Neuronal stem cell (in vitro differentiated cells): Measurements from ENCODE around the gene MTAP.

Experiments used
- DNase-seq: peaks from one replicate; pipeline ENCODE4 v3.0.0-alpha.2; 2013; ENCODE audit warnings: low spot score
- H2AFZ ChIP-seq: one replicate; pipeline ENCODE4 v1.6.1; 2013; ENCODE audit warnings: mild to moderate bottlenecking, low read length, inconsistent platforms
- H2AK5ac ChIP-seq: 2 replicates; pipeline ENCODE4 v1.6.1; 2013; ENCODE audit warnings: low read depth, mild to moderate bottlenecking, inconsistent platforms, low read length, moderate library complexity, mixed read lengths
- H2BK120ac ChIP-seq: 2 replicates; pipeline ENCODE4 v1.6.1; 2013; ENCODE audit warnings: low read depth, mild to moderate bottlenecking, inconsistent platforms, low read length, moderate library complexity, mixed read lengths
- H2BK12ac ChIP-seq: one replicate; pipeline ENCODE4 v1.6.1; 2013; ENCODE audit warnings: low read length, inconsistent platforms
- H2BK15ac ChIP-seq: 2 replicates; pipeline ENCODE4 v1.6.1; 2013; ENCODE audit warnings: mild to moderate bottlenecking, low read length, inconsistent platforms, mixed read lengths
- H2BK5ac ChIP-seq: one replicate; pipeline ENCODE4 v1.6.1; 2013; ENCODE audit warnings: inconsistent platforms, mild to moderate bottlenecking, low read length, moderate library complexity
- H3K14ac ChIP-seq: one replicate; pipeline ENCODE4 v1.6.1; 2013; ENCODE audit warnings: low read length, inconsistent platforms
- H3K18ac ChIP-seq: 2 replicates; pipeline ENCODE4 v1.6.1; 2013; ENCODE audit warnings: low read length, inconsistent platforms
- H3K23ac ChIP-seq: 2 replicates; pipeline ENCODE4 v1.6.1; 2013; ENCODE audit warnings: low read depth, mild to moderate bottlenecking, mixed read lengths, low read length, inconsistent platforms; ENCODE audit not compliant: poor library complexity
- H3K27ac ChIP-seq: replicated peaks from 3 replicates; pipeline ENCODE4 v1.5.1; 2013; ENCODE audit warnings: low read length, inconsistent platforms
- H3K27me3 ChIP-seq, 3 experiments: 2 replicates each; pipeline ENCODE4 v1.6.1; 2013; ENCODE audit warnings: low read length in 3 of 3, mild to moderate bottlenecking in 2 of 3, inconsistent platforms in 1 of 3, low read depth in 1 of 3, mixed read lengths in 1 of 3, moderate library complexity in 1 of 3; ENCODE audit not compliant: control insufficient read depth in 3 of 3, insufficient read depth in 3 of 3
- H3K36me3 ChIP-seq, 2 donors: replicated peaks in 1 of 2; 2 replicates each; pipeline ENCODE4 v1.6.1; 2013; ENCODE audit warnings: low read length in 2 of 2; ENCODE audit not compliant: control insufficient read depth in 2 of 2, insufficient read depth in 2 of 2
- H3K4ac ChIP-seq: 2 replicates; pipeline ENCODE4 v1.6.1; 2013; ENCODE audit warnings: inconsistent platforms, mild to moderate bottlenecking, low read length, moderate library complexity
- H3K4me1 ChIP-seq, 2 donors: 1 replicate in 1 of 2; 2 replicates in 1 of 2; pipeline ENCODE4 v1.6.1; 2013; ENCODE audit warnings: low read length in 2 of 2, low read depth in 1 of 2; ENCODE audit not compliant: control insufficient read depth in 2 of 2, insufficient read depth in 1 of 2
- H3K4me2 ChIP-seq: one replicate; pipeline ENCODE4 v1.6.1; 2013; ENCODE audit warnings: mild to moderate bottlenecking, low read length, inconsistent platforms; ENCODE audit not compliant: insufficient read depth, poor library complexity, severe bottlenecking
- H3K4me3 ChIP-seq, 2 donors: 2 replicates each; pipeline ENCODE4 v1.5.1; 2013; ENCODE audit warnings: low read length in 2 of 2, mild to moderate bottlenecking in 2 of 2, inconsistent platforms in 1 of 2, moderate library complexity in 1 of 2
- H3K79me1 ChIP-seq: one replicate; pipeline ENCODE4 v1.6.1; 2013; ENCODE audit warnings: low read depth, mild to moderate bottlenecking, inconsistent platforms, low read length, moderate library complexity
- H3K9ac ChIP-seq: one replicate; pipeline ENCODE4 v1.6.1; 2013; ENCODE audit warnings: mild to moderate bottlenecking, low read depth, low read length, inconsistent platforms; ENCODE audit not compliant: poor library complexity
- H3K9me3 ChIP-seq, 2 donors: replicated peaks in 1 of 2; 2 replicates each; pipeline versions ENCODE3 to v1.6.1; 2013; ENCODE audit warnings: low read length in 2 of 2, mild to moderate bottlenecking in 2 of 2, inconsistent platforms in 1 of 2, low read depth in 1 of 2, mixed read lengths in 1 of 2, moderate library complexity in 1 of 2; ENCODE audit not compliant: control insufficient read depth in 2 of 2, insufficient read depth in 1 of 2
- H4K8ac ChIP-seq: one replicate; pipeline ENCODE4 v1.6.1; 2013; ENCODE audit warnings: low read depth, mild to moderate bottlenecking, inconsistent platforms, low read length, moderate library complexity
- H4K91ac ChIP-seq: one replicate; pipeline ENCODE4 v1.6.1; 2013; ENCODE audit warnings: low read length, low read depth, mild to moderate bottlenecking, inconsistent platforms; ENCODE audit not compliant: poor library complexity
- WGBS, 2 donors: extraction: QIAGEN DNeasy Blood & Tissue Kit; methylation state at CpG; one replicate each; pipeline ENCODE4 v1.1.7; 2013; ENCODE audit warnings: missing lambda C conversion rate in 2 of 2, mixed read lengths in 1 of 2; ENCODE audit not compliant: insufficient read length in 2 of 2, insufficient replicate concordance in 1 of 2; ENCODE audit errors: extremely low coverage in 2 of 2; 5-methylcytosine and 5-hydroxymethylcytosine counted together

Gene MTAP

GRCh38 chr9:21872696-21873095, 70.3 kb downstream of the MTAP start:
- Histone ChIP-seq H2BK15ac (no peak overlapping the region), H2AFZ (no peak overlapping the region), H3K9me3 (peaks cover 0 to 19% of the 10 kb centered on the region in 2 donors), H4K91ac (no peak overlapping the region), H3K36me3 (peaks cover 0 to 81% of the 10 kb centered on the region in 2 donors), H3K23ac (no peak overlapping the region), H3K4me1 (no peaks in the 10 kb centered on the region), H3K79me1 (no peaks in the 10 kb centered on the region), H2BK120ac (no peak overlapping the region), H2AK5ac (no peak overlapping the region), H3K27me3 (no peaks in the 10 kb centered on the region), H3K4ac (no peak overlapping the region), H3K14ac (no peak overlapping the region), H3K27ac (no peak overlapping the region), H3K4me3 (no peak overlapping the region), H2BK12ac (no peak overlapping the region), H3K9ac (no peak overlapping the region), H4K8ac (no peak overlapping the region), H2BK5ac (no peak overlapping the region), H3K4me2 (no peak overlapping the region), H3K18ac (no peak overlapping the region)
- WGBS, 2 donors: no CpG with 5 or more reads among the region's 1 CpG
- DNase-seq: no peak

- Histone ChIP-seq H3K27ac (no peak overlapping the region), H3K18ac (no peak overlapping the region), H3K36me3 (peaks cover 0 to 71% of the 10 kb centered on the region in 2 donors), H3K23ac (no peak overlapping the region), H4K91ac (no peak overlapping the region), H2AK5ac (no peak overlapping the region), H3K4me1 (no peaks in the 10 kb centered on the region), H3K4me3 (no peak overlapping the region), H2AFZ (no peak overlapping the region), H2BK12ac (no peak overlapping the region), H3K4ac (no peak overlapping the region), H3K9ac (no peak overlapping the region), H2BK5ac (no peak overlapping the region), H3K79me1 (no peaks in the 10 kb centered on the region), H3K27me3 (no peaks in the 10 kb centered on the region), H2BK15ac (no peak overlapping the region), H3K9me3 (peaks cover 0 to 20% of the 10 kb centered on the region in 2 donors), H2BK120ac (no peak overlapping the region), H3K14ac (no peak overlapping the region), H3K4me2 (no peak overlapping the region), H4K8ac (no peak overlapping the region)
- no peak for DNase-seq
- no CpG with 5 or more reads among the region's 6 CpGs for WGBS, 2 donors
Observed at GRCh38 chr9:21873540-21874221, 71.2 kb downstream of the MTAP start.

- Histone ChIP-seq H3K27ac (no peak overlapping the region), H3K9me3 (peaks cover 0 to 42% of the 10 kb centered on the region in 2 donors), H3K14ac (no peak overlapping the region), H4K8ac (no peak overlapping the region), H2AFZ (no peak overlapping the region), H3K27me3 (no peaks in the 10 kb centered on the region), H2BK5ac (no peak overlapping the region), H2BK120ac (no peak overlapping the region), H3K23ac (no peak overlapping the region), H3K18ac (no peak overlapping the region), H3K4me1 (no peaks in the 10 kb centered on the region), H3K4me2 (no peak overlapping the region), H2BK12ac (no peak overlapping the region), H2BK15ac (no peak overlapping the region), H3K9ac (no peak overlapping the region), H2AK5ac (no peak overlapping the region), H3K36me3 (peaks cover 0 to 70% of the 10 kb centered on the region in 2 donors), H4K91ac (no peak overlapping the region), H3K4ac (no peak overlapping the region), H3K79me1 (no peaks in the 10 kb centered on the region), H3K4me3 (no peak overlapping the region)
- no CpG with 5 or more reads among the region's 4 CpGs for WGBS, 2 donors
- no peak for DNase-seq
Observed at GRCh38 chr9:21875893-21876292, 73.5 kb downstream of the MTAP start.

- Histone ChIP-seq H2BK5ac (no peak overlapping the region), H3K27me3 (no peaks in the 10 kb centered on the region), H2AFZ (no peak overlapping the region), H3K18ac (no peak overlapping the region), H3K27ac (no peak overlapping the region), H2BK120ac (no peak overlapping the region), H3K9me3 (peaks cover 2 to 41% of the 10 kb centered on the region in 2 donors), H3K14ac (no peak overlapping the region), H3K4me2 (no peak overlapping the region), H3K4me1 (no peaks in the 10 kb centered on the region), H3K4ac (no peak overlapping the region), H4K91ac (no peak overlapping the region), H2AK5ac (no peak overlapping the region), H3K23ac (no peak overlapping the region), H3K79me1 (no peaks in the 10 kb centered on the region), H3K9ac (no peak overlapping the region), H4K8ac (no peak overlapping the region), H3K4me3 (no peak overlapping the region), H2BK12ac (no peak overlapping the region), H2BK15ac (no peak overlapping the region), H3K36me3 (peaks cover 0 to 28% of the 10 kb centered on the region in 2 donors)
- WGBS, 2 donors: no CpG with 5 or more reads among the region's 3 CpGs
- no peak for DNase-seq
Observed at GRCh38 chr9:21883642-21884041, 81.2 kb downstream of the MTAP start.
